A549 (cell line): ENCODE data around the gene FOXO3. TPM values are rescaled to one million over a fixed set of nuclear protein-coding genes. Genes with fewer than 3 reads are reported as not detected.

Experiments used
- ATAC-seq, 2 experiments: fragments of 200-7000 bp in 1 of 2; fragments of >200 bp in 1 of 2; cut with Nextera tagmentation in 1 of 2; cut with Tn5 transposase in 1 of 2; 3 replicates each; pipeline versions ENCODE4 v1.8.0 to v1.9.1; 2018 to 2020; ENCODE audit warnings: mild to moderate bottlenecking in 1 of 2, moderate library complexity in 1 of 2
- CTCF ChIA-PET: fragments of 300-600 bp; sonication (Branson Sonifier 250); formaldehyde crosslinking; extraction: SDS; loops from one replicate; lab custom pipeline; 2021; ENCODE audit warnings: antibody characterized with exemption, inconsistent platforms; lab: Yijun Ruan, JAX
- POLR2A ChIA-PET: fragments of 350-600 bp; formaldehyde crosslinking; extraction: SDS; loops from one replicate; lab custom pipeline; 2021; ENCODE audit warnings: antibody characterized with exemption, inconsistent platforms; lab: Yijun Ruan, JAX
- DNase-seq, 2 experiments: peaks; one replicate each; pipeline versions ENCODE4 v3.0.0 to v3.0.0-alpha.2; 2011 to 2016; ENCODE audit warnings: low read depth in 1 of 2, low spot score in 1 of 2
- FAIRE-seq: peaks from 2 replicates; lab custom pipeline; 2011; peaks lifted over from hg19 to GRCh38; lab: Jason Lieb, UNC
- H3K27ac ChIP-seq, 2 experiments: fragments of >200 bp; sonication (Bioruptor Twin); formaldehyde crosslinking; 3 replicates each; pipeline ENCODE4 v1.5.1; 2016 to 2017
- H3K4me1 ChIP-seq: fragments of >200 bp; sonication (Bioruptor Twin); formaldehyde crosslinking; 3 replicates; pipeline ENCODE4 v1.6.1; 2016
- H3K4me2 ChIP-seq: fragments of >200 bp; sonication (Bioruptor Twin); formaldehyde crosslinking; 3 replicates; pipeline ENCODE4 v1.6.1; 2016
- H3K4me3 ChIP-seq: fragments of >200 bp; sonication (Bioruptor Twin); formaldehyde crosslinking; 3 replicates; pipeline ENCODE4 v1.5.1; 2016
- H3K9me3 ChIP-seq: fragments of >200 bp; sonication (Bioruptor Twin); formaldehyde crosslinking; 3 replicates; pipeline ENCODE4 v1.6.1; 2016
- BHLHE40 ChIP-seq: IDR thresholded peaks from 2 replicates; pipeline ENCODE4 v1.6.1; 2012; ENCODE audit warnings: low read depth, low read length, inconsistent platforms
- CBX2 ChIP-seq: fragments of 200-600 bp; sonication (generic); IDR thresholded peaks from 2 replicates; pipeline ENCODE4 v1.6.1; 2016; ENCODE audit warnings: low read depth, mild to moderate bottlenecking, borderline replicate concordance
- EHF ChIP-seq: fragments of 250-450 bp; sonication (Bioruptor Pico); IDR thresholded peaks from 2 replicates; pipeline ENCODE4 v1.5.0; 2020; ENCODE audit warnings: mild to moderate bottlenecking
- EP300 ChIP-seq, 2 experiments: fragments of >200 bp; sonication (Bioruptor Twin); formaldehyde crosslinking; IDR thresholded peaks; 2 replicates in 1 of 2; 3 replicates in 1 of 2; pipeline ENCODE4 v1.6.1; 2016 to 2017
- ESRRA ChIP-seq: fragments of 150-350 bp; IDR thresholded peaks from 2 replicates; pipeline ENCODE4 v1.6.1; 2014; ENCODE audit warnings: mild to moderate bottlenecking, low read length, borderline replicate concordance
- GATA3 ChIP-seq: IDR thresholded peaks from 2 replicates; pipeline ENCODE4 v1.6.1; 2012; ENCODE audit warnings: borderline replicate concordance
- HEYL ChIP-seq: fragments of 250-450 bp; sonication (Bioruptor Pico); IDR thresholded peaks from 2 replicates; pipeline ENCODE4 v1.8.0; 2021; ENCODE audit warnings: mild to moderate bottlenecking, moderate library complexity
- HOXA7 ChIP-seq: fragments of 250-450 bp; sonication (Bioruptor Pico); IDR thresholded peaks from 2 replicates; pipeline ENCODE4 v1.5.0; 2020; ENCODE audit warnings: mild to moderate bottlenecking, moderate library complexity
- HOXB5 ChIP-seq: fragments of 250-450 bp; sonication (Bioruptor Pico); IDR thresholded peaks from 2 replicates; pipeline ENCODE4 v1.5.0; 2020; ENCODE audit warnings: mild to moderate bottlenecking, moderate library complexity
- KDM1A ChIP-seq: fragments of 200-600 bp; sonication (generic); IDR thresholded peaks from 2 replicates; pipeline ENCODE4 v1.6.1; 2016; ENCODE audit warnings: low read depth, mild to moderate bottlenecking
- KDM5A ChIP-seq: fragments of 200-600 bp; sonication (generic); IDR thresholded peaks from 2 replicates; pipeline ENCODE4 v1.6.1; 2016; ENCODE audit warnings: antibody characterized with exemption, mild to moderate bottlenecking
- SMC3 ChIP-seq: fragments of >200 bp; sonication (Bioruptor Twin); formaldehyde crosslinking; IDR thresholded peaks from 3 replicates; pipeline ENCODE4 v1.6.1; 2018; ENCODE audit warnings: inconsistent platforms
- TFCP2L1 ChIP-seq: fragments of 250-450 bp; sonication (Bioruptor Pico); IDR thresholded peaks from 2 replicates; pipeline ENCODE4 v1.5.0; 2021; ENCODE audit warnings: mild to moderate bottlenecking
- ZSCAN20 ChIP-seq: fragments of 250-450 bp; sonication (Bioruptor Pico); IDR thresholded peaks from 2 replicates; pipeline ENCODE4 v1.8.0; 2022; ENCODE audit warnings: mild to moderate bottlenecking, moderate library complexity
- WGBS: methylation state at CpG from one replicate; pipeline ENCODE4 v1.1.6; 2017; ENCODE audit errors: missing lambda C conversion rate; 5-methylcytosine and 5-hydroxymethylcytosine counted together
- polyA plus RNA-seq, 4 experiments: library from polyadenylated mRNA; depleted of rRNA in 3 of 4; stranded (reverse); fragments of >200 nt; fragmentation: RNase III in 1 of 4; extraction: RNeasy Plus Mini Kit Qiagen cat#74134 plus additional on column Dnase treatment in 1 of 4; gene quantifications; 2 replicates in 3 of 4; 3 replicates in 1 of 4; pipeline ENCODE4 v1.2.3, GENCODE V29; 2011 to 2017
- TF ChIP-seq, protein P1 (sequence below): fragments of >200 bp; sonication (Bioruptor Twin); formaldehyde crosslinking; IDR thresholded peaks from 3 replicates; pipeline ENCODE4 v1.5.1; 2016
- TF ChIP-seq, protein P2 (sequence below): fragments of 200-600 bp; sonication (generic); IDR thresholded peaks from 2 replicates; pipeline ENCODE4 v1.6.1; 2016; ENCODE audit warnings: antibody characterized with exemption, mild to moderate bottlenecking, moderate library complexity
- TF ChIP-seq, protein P3 (sequence below): fragments of 450-650 bp; IDR thresholded peaks from 2 replicates; pipeline ENCODE4 v1.6.1; 2014; ENCODE audit warnings: antibody characterized with exemption
- TF ChIP-seq, protein P4 (sequence below): fragments of 150-350 bp; IDR thresholded peaks from 2 replicates; pipeline ENCODE4 v1.6.1; 2014; ENCODE audit warnings: low read depth, mild to moderate bottlenecking, low read length
- TF ChIP-seq, protein P5 (sequence below): fragments of >200 bp; sonication (Bioruptor Twin); formaldehyde crosslinking; IDR thresholded peaks from 2 replicates; pipeline ENCODE4 v1.6.1; 2016

Gene FOXO3
- polyA plus RNA-seq, 2 of the 4 experiments (the other 2 are of a cell fraction): 4.6 to 7.5 TPM

DNA sequence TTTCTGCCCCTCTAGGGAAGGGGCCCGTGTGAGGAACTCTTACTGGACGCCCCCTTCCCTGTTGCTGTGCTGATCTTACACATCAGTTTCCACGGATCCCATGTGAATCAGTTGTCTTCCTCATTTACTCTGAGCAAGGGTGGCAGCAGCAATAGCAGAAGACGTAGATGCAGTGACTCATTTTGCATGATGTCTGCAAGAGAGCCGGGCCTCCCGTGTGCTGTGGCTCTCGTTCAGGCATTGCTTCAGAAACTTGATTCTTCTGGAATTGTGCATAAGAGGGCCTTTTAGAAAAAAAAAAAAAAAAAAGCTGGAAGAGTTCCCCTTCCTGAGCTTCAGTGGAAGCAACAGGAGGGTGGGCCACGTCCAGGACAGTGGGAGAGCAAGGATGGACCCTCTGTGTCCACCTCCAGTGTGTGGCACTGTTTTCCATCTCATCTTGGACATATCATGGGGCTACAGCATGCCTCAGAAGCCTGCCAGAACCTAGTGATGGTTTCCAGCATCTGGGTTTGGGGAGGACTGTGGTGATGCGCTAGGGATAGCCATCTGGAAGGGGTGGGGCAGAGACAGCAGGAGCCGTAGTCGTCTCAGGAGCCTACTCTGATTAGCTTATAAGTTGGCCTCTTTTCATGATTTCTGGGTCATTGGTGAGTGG lies 62.1 kb downstream of the FOXO3 start:
- peak; percentile 68 to 70 for ATAC-seq
- Histone ChIP-seq H3K4me1 (peaks cover 8% of the 10 kb centered on the region; the same call in 2 of the 3 replicates), H3K4me2 (0 out of 3 replicates have a peak overlapping the region, but pooled peaks have one; percentile 3), H3K9me3 (no peaks in the 10 kb centered on the region), H3K4me3 (no peak overlapping the region)
- CTCF ChIA-PET: interaction anchor here (1.0 to 1.1 kb wide), 2 partner anchors 62 to 159 kb away, joined by 3 read pairs; partner anchors contain the start of gene FOXO3
- WGBS: 76% methylated on average over 11 of the region's 11 CpGs
- TF ChIP-seq EHF (CRISPR knock-in tag): no peak
- no peak for TF ChIP-seq TFCP2L1 (CRISPR knock-in tag)
- TF ChIP-seq EP300 (IDR thresholded peaks at IDR 0.05): no peak
- no peak for TF ChIP-seq ESRRA
- TF ChIP-seq, protein P1, sequence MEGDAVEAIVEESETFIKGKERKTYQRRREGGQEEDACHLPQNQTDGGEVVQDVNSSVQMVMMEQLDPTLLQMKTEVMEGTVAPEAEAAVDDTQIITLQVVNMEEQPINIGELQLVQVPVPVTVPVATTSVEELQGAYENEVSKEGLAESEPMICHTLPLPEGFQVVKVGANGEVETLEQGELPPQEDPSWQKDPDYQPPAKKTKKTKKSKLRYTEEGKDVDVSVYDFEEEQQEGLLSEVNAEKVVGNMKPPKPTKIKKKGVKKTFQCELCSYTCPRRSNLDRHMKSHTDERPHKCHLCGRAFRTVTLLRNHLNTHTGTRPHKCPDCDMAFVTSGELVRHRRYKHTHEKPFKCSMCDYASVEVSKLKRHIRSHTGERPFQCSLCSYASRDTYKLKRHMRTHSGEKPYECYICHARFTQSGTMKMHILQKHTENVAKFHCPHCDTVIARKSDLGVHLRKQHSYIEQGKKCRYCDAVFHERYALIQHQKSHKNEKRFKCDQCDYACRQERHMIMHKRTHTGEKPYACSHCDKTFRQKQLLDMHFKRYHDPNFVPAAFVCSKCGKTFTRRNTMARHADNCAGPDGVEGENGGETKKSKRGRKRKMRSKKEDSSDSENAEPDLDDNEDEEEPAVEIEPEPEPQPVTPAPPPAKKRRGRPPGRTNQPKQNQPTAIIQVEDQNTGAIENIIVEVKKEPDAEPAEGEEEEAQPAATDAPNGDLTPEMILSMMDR: no peak
- no peak for TF ChIP-seq HEYL (CRISPR knock-in tag)
- TF ChIP-seq, protein P2, sequence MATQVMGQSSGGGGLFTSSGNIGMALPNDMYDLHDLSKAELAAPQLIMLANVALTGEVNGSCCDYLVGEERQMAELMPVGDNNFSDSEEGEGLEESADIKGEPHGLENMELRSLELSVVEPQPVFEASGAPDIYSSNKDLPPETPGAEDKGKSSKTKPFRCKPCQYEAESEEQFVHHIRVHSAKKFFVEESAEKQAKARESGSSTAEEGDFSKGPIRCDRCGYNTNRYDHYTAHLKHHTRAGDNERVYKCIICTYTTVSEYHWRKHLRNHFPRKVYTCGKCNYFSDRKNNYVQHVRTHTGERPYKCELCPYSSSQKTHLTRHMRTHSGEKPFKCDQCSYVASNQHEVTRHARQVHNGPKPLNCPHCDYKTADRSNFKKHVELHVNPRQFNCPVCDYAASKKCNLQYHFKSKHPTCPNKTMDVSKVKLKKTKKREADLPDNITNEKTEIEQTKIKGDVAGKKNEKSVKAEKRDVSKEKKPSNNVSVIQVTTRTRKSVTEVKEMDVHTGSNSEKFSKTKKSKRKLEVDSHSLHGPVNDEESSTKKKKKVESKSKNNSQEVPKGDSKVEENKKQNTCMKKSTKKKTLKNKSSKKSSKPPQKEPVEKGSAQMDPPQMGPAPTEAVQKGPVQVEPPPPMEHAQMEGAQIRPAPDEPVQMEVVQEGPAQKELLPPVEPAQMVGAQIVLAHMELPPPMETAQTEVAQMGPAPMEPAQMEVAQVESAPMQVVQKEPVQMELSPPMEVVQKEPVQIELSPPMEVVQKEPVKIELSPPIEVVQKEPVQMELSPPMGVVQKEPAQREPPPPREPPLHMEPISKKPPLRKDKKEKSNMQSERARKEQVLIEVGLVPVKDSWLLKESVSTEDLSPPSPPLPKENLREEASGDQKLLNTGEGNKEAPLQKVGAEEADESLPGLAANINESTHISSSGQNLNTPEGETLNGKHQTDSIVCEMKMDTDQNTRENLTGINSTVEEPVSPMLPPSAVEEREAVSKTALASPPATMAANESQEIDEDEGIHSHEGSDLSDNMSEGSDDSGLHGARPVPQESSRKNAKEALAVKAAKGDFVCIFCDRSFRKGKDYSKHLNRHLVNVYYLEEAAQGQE: no peak
- TF ChIP-seq, all 56 proteins: peak for 0
- no peak for FAIRE-seq
- DNase-seq: peak in 1 of 2 experiments; percentile 10
- no peak overlapping the region for H3K27ac ChIP-seq
- POLR2A ChIA-PET: interaction anchor here (0.6 kb wide), 1 partner anchor 272 kb away, joined by 3 read pairs; no protein-coding TSS in a partner anchor

DNA sequence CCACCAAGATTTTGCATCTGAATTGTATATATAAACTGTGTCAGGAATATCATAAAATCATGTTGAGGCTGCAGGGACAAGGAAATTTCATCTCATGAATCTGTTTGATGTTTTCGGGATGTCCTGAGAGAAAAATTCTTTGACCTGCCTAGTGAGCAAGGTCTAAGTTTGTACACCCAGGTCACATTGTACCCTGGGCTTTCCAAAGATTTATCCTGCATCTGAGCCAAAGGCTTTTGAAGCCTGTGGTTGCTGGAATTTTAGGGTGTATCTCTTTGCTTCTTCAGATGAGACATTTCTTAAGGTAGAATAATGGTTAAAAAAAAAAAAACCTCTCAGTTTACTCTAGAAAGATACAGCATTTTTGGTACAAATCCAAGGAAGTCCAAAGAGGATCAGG lies 63.3 kb downstream of the FOXO3 start:
- no peak for DNase-seq
- no peak overlapping the region for H3K27ac ChIP-seq
- POLR2A ChIA-PET: no interaction called here
- no peak overlapping the region for H3K4me2 ChIP-seq
- H3K9me3 ChIP-seq: no peaks in the 10 kb centered on the region
- WGBS: 89% methylated on average over 1 of the region's 1 CpG
- H3K4me1 ChIP-seq: peaks cover 8% of the 10 kb centered on the region; the same call in 2 of the 3 replicates
- TF ChIP-seq SMC3 (no peak), KDM5A (no peak)
- H3K4me3 ChIP-seq: no peak overlapping the region
- ATAC-seq: no peak
- no peak for FAIRE-seq
- CTCF ChIA-PET: interaction anchor here (1.0 kb wide), 1 partner anchor 158 kb away, joined by 3 read pairs; no protein-coding TSS in a partner anchor

DNA sequence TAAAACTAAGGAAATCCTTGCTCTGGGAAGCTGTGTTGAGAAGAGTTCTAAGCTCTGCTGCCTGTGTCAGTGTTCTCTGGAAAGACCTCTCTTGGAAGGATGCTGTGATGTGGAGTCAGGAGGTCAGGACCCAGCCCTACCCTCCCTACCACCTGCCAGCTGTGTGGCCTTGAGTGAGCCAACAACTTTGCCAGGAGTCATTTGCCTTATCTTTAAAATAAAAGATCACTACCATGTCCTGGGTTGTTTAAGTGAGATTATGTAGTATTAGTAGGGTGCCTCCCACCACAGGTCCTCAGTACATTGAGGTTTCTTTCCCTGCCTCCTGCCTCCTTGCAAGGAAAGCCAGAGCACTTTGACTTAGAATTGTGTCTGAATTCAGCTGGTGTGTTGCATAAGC lies 64.9 kb downstream of the FOXO3 start:
- POLR2A ChIA-PET: no interaction called here

More for the DNA sequence above, 64.9 kb downstream of the FOXO3 start:
- DNase-seq: no peak
- H3K4me3 ChIP-seq: no peak overlapping the region
- H3K9me3 ChIP-seq: no peaks in the 10 kb centered on the region
- CTCF ChIA-PET: no interaction called here
- FAIRE-seq: no peak
- no peak for ATAC-seq
- H3K4me2 ChIP-seq: no peak overlapping the region
- TF ChIP-seq, protein P3, sequence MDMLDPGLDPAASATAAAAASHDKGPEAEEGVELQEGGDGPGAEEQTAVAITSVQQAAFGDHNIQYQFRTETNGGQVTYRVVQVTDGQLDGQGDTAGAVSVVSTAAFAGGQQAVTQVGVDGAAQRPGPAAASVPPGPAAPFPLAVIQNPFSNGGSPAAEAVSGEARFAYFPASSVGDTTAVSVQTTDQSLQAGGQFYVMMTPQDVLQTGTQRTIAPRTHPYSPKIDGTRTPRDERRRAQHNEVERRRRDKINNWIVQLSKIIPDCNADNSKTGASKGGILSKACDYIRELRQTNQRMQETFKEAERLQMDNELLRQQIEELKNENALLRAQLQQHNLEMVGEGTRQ: no peak
- TF ChIP-seq KDM5A (no peak), BHLHE40 (no peak), HOXA7 (CRISPR knock-in tag) (no peak), CBX2 (no peak), ZSCAN20 (CRISPR knock-in tag) (no peak), HOXB5 (no peak), SMC3 (no peak), GATA3 (no peak), KDM1A (no peak)
- TF ChIP-seq, protein P4, sequence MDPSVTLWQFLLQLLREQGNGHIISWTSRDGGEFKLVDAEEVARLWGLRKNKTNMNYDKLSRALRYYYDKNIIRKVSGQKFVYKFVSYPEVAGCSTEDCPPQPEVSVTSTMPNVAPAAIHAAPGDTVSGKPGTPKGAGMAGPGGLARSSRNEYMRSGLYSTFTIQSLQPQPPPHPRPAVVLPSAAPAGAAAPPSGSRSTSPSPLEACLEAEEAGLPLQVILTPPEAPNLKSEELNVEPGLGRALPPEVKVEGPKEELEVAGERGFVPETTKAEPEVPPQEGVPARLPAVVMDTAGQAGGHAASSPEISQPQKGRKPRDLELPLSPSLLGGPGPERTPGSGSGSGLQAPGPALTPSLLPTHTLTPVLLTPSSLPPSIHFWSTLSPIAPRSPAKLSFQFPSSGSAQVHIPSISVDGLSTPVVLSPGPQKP: no peak
- TF ChIP-seq, protein P5, sequence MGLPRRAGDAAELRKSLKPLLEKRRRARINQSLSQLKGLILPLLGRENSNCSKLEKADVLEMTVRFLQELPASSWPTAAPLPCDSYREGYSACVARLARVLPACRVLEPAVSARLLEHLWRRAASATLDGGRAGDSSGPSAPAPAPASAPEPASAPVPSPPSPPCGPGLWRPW: no peak
- TF ChIP-seq, all 56 proteins: peak for 0
- H3K27ac ChIP-seq: no peak overlapping the region
- 0 out of 3 replicates have a peak, but pooled peaks cover 3% of the 10 kb centered on the region for H3K4me1 ChIP-seq
